Naive thymus-derived CD4-positive, alpha-beta T cell (primary cell): ENCODE measurements around the gene UPB1. TPM values are rescaled to one million over a fixed set of nuclear protein-coding genes. Genes with fewer than 3 reads are reported as not detected.

ENCODE experiments used
- ATAC-seq: fragments of 150-1000 bp; cut with Tn5 transposase; 2 replicates; pipeline ENCODE4 v1.10.0; 2021; ENCODE audit warnings: mild to moderate bottlenecking, moderate library complexity
- CTCF ChIA-PET: fragments of 350-600 bp; sonication (Branson Sonifier 250); formaldehyde crosslinking; loops from one replicate; lab custom pipeline; 2021; ENCODE audit warnings: antibody characterized with exemption; lab: Charles Lee
- POLR2A ChIA-PET: fragments of 350-600 bp; sonication (Branson Sonifier 250); formaldehyde crosslinking; loops from one replicate; lab custom pipeline; 2021; ENCODE audit warnings: antibody characterized with exemption, inconsistent platforms; lab: Charles Lee
- DNase-seq, 9 donors: peaks; one replicate each; pipeline versions ENCODE4 v3.0.0 to v3.0.0-alpha.2; 2020 to 2022; ENCODE audit warnings: mixed read lengths in 1 of 9
- H3K27ac ChIP-seq: one replicate; pipeline ENCODE4 v1.7.0; 2013; ENCODE audit warnings: mild to moderate bottlenecking, low read depth, low read length, moderate library complexity
- H3K27me3 ChIP-seq, 2 donors: one replicate each; pipeline ENCODE4 v1.7.0; 2013; ENCODE audit warnings: low read length in 2 of 2, mild to moderate bottlenecking in 2 of 2, moderate library complexity in 2 of 2; ENCODE audit not compliant: control insufficient read depth in 2 of 2, insufficient read depth in 2 of 2
- H3K36me3 ChIP-seq, 3 experiments: 1 replicate in 2 of 3; 2 replicates in 1 of 3; pipeline ENCODE4 v1.7.0; 2013; ENCODE audit warnings: low read length in 3 of 3, mild to moderate bottlenecking in 3 of 3, moderate library complexity in 1 of 3; ENCODE audit not compliant: insufficient read depth in 3 of 3, control insufficient read depth in 2 of 3
- H3K4me1 ChIP-seq, 2 donors: one replicate each; pipeline ENCODE4 v1.7.0; 2013; ENCODE audit warnings: low read length in 2 of 2, mild to moderate bottlenecking in 2 of 2, moderate library complexity in 1 of 2; ENCODE audit not compliant: control insufficient read depth in 2 of 2, insufficient read depth in 2 of 2
- H3K4me3 ChIP-seq: 2 replicates; pipeline ENCODE4 v1.7.0; 2013; ENCODE audit warnings: mild to moderate bottlenecking, low read length
- H3K9me3 ChIP-seq, 3 experiments: 1 replicate in 2 of 3; 2 replicates in 1 of 3; pipeline ENCODE4 v1.7.0; 2013; ENCODE audit warnings: low read length in 3 of 3; ENCODE audit not compliant: control insufficient read depth in 2 of 3
- H3K27ac Mint-ChIP-seq, 9 donors: one replicate each; pipeline ENCODE4 v1.8.0; 2020 to 2022; ENCODE audit warnings: mixed read lengths in 9 of 9, mild to moderate bottlenecking in 8 of 9, moderate library complexity in 5 of 9, inconsistent platforms in 2 of 9
- H3K27me3 Mint-ChIP-seq, 5 donors: one replicate each; pipeline ENCODE4 v1.8.0; 2021 to 2022; ENCODE audit warnings: mixed read lengths in 5 of 5, mild to moderate bottlenecking in 1 of 5
- H3K36me3 Mint-ChIP-seq, 5 donors: one replicate each; pipeline ENCODE4 v1.8.0; 2020 to 2022; ENCODE audit warnings: mixed read lengths in 5 of 5, mild to moderate bottlenecking in 3 of 5, inconsistent platforms in 1 of 5
- H3K4me1 Mint-ChIP-seq, 7 donors: one replicate each; pipeline ENCODE4 v1.8.0; 2020 to 2022; ENCODE audit warnings: mixed read lengths in 7 of 7, mild to moderate bottlenecking in 3 of 7, inconsistent platforms in 1 of 7
- H3K4me3 Mint-ChIP-seq, 10 donors: one replicate each; pipeline ENCODE4 v1.8.0; 2020 to 2022; ENCODE audit warnings: mild to moderate bottlenecking in 10 of 10, mixed read lengths in 10 of 10, moderate library complexity in 6 of 10, inconsistent platforms in 2 of 10
- H3K9me3 Mint-ChIP-seq, 11 donors: one replicate each; pipeline ENCODE4 v1.8.0; 2020 to 2022; ENCODE audit warnings: mixed read lengths in 11 of 11, mild to moderate bottlenecking in 4 of 11, inconsistent platforms in 1 of 11, moderate library complexity in 1 of 11
- intact Hi-C, 2 donors: fragments of 100-400 bp; cut with micrococcal nuclease; formaldehyde crosslinking; loops; one replicate each; pipeline ENCODE4 v1.15.1; 2023
- polyA plus RNA-seq, 2 donors: library from polyadenylated mRNA; unstranded; fragments of 300-500 nt; fragmentation: Illumina TruSeq; gene quantifications; one replicate each; pipeline ENCODE4 v1.2.3, GENCODE V29; 2021
- total RNA-seq, 6 experiments: library from RNA in 5 of 6; stranded (reverse) in 5 of 6; gene quantifications; 1 replicate in 5 of 6; 2 replicates in 1 of 6; pipeline ENCODE4 v1.2.3 and lab custom pipeline; 2021 to 2026

UPB1 gene
- total and polyA plus RNA-seq, 7 experiments from 2014 or later = 0.14 to 3.4 (median 1.6) TPM

DNA sequence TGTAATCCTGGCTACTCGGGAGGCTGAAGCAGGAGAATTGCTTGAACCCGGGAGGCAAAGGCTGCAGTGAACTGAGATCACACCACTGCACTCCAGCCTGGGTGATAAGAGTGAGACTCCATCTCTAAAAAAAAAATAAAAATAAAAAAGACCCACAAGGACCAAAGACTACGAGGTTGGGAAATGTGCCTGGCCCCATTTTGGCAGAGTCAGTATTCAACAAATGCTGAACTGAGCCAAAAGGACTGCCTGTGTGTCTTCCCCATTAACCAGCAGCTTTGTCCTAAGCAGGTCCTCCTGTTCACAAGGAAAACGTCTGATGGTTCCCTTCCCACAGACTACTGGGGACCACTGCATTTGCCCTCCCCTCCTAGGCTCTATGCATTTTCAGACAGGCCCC, 40.1 kb upstream of the UPB1 start:
- Mint-ChIP-seq H3K36me3 (peaks cover 0 to 6% (median 3%) of the 10 kb centered on the region in 5 donors), H3K27me3 (peaks cover 0 to 3% (median 0%) of the 10 kb centered on the region in 5 donors), H3K27ac (no peak overlapping the region), H3K4me3 (no peak overlapping the region), H3K9me3 (peaks cover 0 to 5% (median 0%) of the 10 kb centered on the region in 11 donors), H3K4me1 (peaks cover 0 to 15% (median 3%) of the 10 kb centered on the region in 7 donors)
- Histone ChIP-seq H3K36me3 (no peaks in the 10 kb centered on the region), H3K9me3 (no peaks in the 10 kb centered on the region), H3K27me3 (no peaks in the 10 kb centered on the region), H3K4me3 (no peak overlapping the region), H3K4me1 (no peaks in the 10 kb centered on the region), H3K27ac (no peak overlapping the region)
- DNase-seq = no peak
- CTCF ChIA-PET = no interaction called here
- no peak for ATAC-seq
- intact Hi-C loops = no loop called here
- POLR2A ChIA-PET = no interaction called here

- Histone ChIP-seq H3K36me3 (no peaks in the 10 kb centered on the region), H3K27ac (no peak overlapping the region), H3K9me3 (no peaks in the 10 kb centered on the region), H3K4me3 (no peak overlapping the region), H3K27me3 (no peaks in the 10 kb centered on the region), H3K4me1 (no peaks in the 10 kb centered on the region)
- ChIA-PET POLR2A (interaction anchor here (0.9 kb wide), 1 partner anchor 9 kb away, joined by 3 read pairs; no protein-coding TSS in a partner anchor), CTCF (interaction anchor here (0.7 to 0.8 kb wide), 3 partner anchors 21 to 603 kb away, joined by 3 read pairs; no protein-coding TSS in a partner anchor)
- ATAC-seq (no peak), DNase-seq (no peak)
- Mint-ChIP-seq H3K27ac (no peak overlapping the region), H3K9me3 (peaks cover 0 to 5% (median 0%) of the 10 kb centered on the region in 11 donors), H3K4me1 (peaks cover 0 to 13% (median 0%) of the 10 kb centered on the region in 7 donors), H3K4me3 (no peak overlapping the region), H3K36me3 (peaks cover 0 to 3% (median 0%) of the 10 kb centered on the region in 5 donors), H3K27me3 (peaks cover 0 to 3% (median 0%) of the 10 kb centered on the region in 5 donors)
- intact Hi-C loops = no loop called here
Measured at GRCh38 chr22:24455751-24456426, 39.2 kb upstream of the UPB1 start.

DNA sequence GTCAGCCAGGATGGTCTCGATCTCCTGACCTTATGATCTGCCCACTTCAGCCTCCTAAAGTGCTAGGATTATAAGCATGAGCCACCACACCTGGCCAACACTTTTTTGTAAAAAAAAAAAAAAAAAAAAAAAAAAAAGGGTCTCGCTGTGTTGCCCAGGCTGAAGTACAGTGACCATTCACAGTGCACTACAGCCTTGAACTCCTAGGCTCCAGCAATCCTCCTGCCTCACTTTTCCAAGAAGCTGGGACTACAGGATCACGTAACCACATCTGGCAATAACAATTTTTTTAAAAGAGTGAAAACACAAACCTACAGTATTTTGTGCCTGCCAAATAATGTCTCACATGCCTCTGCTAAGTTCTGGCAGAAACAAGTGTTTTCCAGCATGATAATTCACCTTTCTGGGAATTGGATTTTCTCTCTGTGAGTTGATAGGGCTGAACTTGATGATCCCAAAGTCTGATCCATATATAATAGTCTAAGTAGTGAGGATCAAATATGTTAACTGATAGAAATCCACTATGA, 37.2 kb upstream of the UPB1 start:
- Histone ChIP-seq H3K4me3 (no peak overlapping the region), H3K27me3 (no peaks in the 10 kb centered on the region), H3K27ac (no peak overlapping the region), H3K36me3 (no peaks in the 10 kb centered on the region), H3K4me1 (no peaks in the 10 kb centered on the region), H3K9me3 (no peaks in the 10 kb centered on the region)
- DNase-seq (no peak), ATAC-seq (no peak)
- CTCF ChIA-PET = no interaction called here
- peaks cover 0 to 12% (median 0%) of the 10 kb centered on the region in 7 donors for H3K4me1 Mint-ChIP-seq
- peaks cover 0 to 3% (median 0%) of the 10 kb centered on the region in 5 donors for H3K27me3 Mint-ChIP-seq
- no peak overlapping the region for H3K4me3 Mint-ChIP-seq
- H3K36me3 Mint-ChIP-seq = peaks cover 0 to 6% (median 0%) of the 10 kb centered on the region in 5 donors
- peaks cover 0 to 1% (median 0%) of the 10 kb centered on the region in 11 donors for H3K9me3 Mint-ChIP-seq
- no peak overlapping the region for H3K27ac Mint-ChIP-seq
- intact Hi-C loops = no loop called here
- POLR2A ChIA-PET = no interaction called here

DNA sequence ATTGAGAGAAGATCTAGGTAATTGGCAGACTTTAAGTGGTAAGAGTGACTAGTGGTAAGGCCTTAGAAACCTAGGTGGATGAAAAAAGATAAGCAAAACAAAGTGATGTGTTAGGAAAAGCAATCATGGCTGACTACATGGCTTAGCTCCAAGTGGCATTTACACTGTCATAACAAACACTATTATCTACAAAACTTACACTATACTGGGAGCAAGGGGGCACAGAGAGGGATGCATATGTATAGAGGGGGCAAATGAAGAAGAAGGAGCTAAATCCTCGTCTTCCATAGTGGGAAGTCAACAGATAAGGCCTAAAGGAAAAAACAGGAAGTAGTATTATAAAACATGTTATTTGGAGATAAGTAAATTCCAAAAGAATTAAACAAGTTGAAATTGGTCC, 35.2 kb upstream of the UPB1 start:
- H3K9me3 ChIP-seq = no peaks in the 10 kb centered on the region
- H3K36me3 ChIP-seq = no peaks in the 10 kb centered on the region
- peak overlapping the region in 2 of 9 donors; percentile 28 to 72 for H3K27ac Mint-ChIP-seq
- no peak overlapping the region for H3K4me3 Mint-ChIP-seq
- H3K4me1 ChIP-seq = no peaks in the 10 kb centered on the region
- no peaks in the 10 kb centered on the region for H3K27me3 Mint-ChIP-seq
- H3K36me3 Mint-ChIP-seq = peaks cover 0 to 6% (median 0%) of the 10 kb centered on the region in 5 donors
- peaks cover 0 to 12% (median 0%) of the 10 kb centered on the region in 7 donors for H3K4me1 Mint-ChIP-seq
- intact Hi-C loops = loop anchor here in 1 of 2 donors (5.0 kb wide), 1 partner anchor 33 kb away; the partner anchor contains the start of gene ADORA2A
- H3K27ac ChIP-seq = no peak overlapping the region
- H3K27me3 ChIP-seq = no peaks in the 10 kb centered on the region
- ATAC-seq = no peak
- no peak for DNase-seq
- H3K9me3 Mint-ChIP-seq = peaks cover 0 to 3% (median 0%) of the 10 kb centered on the region in 11 donors
- H3K4me3 ChIP-seq = no peak overlapping the region
- ChIA-PET POLR2A (no interaction called here), CTCF (no interaction called here)

DNA sequence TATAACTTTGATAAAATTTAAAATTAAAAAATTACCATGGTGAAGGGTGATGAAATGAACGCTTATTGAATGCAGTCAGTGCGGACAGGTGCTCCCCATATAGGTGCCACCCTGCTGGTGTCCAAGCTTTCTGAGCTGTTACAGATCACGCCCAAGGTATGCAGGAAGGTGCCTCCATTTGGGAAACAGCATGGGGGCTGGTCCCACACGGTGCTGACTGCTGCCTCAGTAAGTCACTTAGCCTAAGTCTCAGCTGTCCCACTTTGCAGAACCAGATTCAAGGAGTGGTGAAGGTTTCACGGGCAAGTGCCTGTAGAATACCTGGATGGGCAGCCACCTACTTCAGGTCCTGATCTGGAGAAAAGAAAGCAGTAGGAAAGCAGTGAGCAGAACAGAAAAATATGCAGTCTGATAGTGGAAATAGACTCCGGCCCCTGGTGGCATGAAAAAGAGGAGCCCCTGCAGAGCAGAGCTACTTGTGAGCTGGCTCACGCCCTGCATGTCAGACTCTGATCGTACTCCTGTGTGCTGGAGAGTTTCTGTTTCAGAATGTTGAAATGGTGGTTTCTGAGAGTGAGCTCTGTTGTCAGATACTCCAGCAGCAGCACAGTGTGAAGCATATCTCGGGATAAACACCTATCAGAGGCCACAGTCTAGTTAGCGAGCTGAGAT, 34.6 kb upstream of the UPB1 start:
- Histone ChIP-seq H3K36me3 (no peaks in the 10 kb centered on the region), H3K27me3 (no peaks in the 10 kb centered on the region), H3K4me1 (no peaks in the 10 kb centered on the region), H3K9me3 (no peaks in the 10 kb centered on the region), H3K27ac (no peak overlapping the region), H3K4me3 (no peak overlapping the region)
- Mint-ChIP-seq H3K4me3 (peak overlapping the region in 1 of 10 donors; percentile 8), H3K36me3 (peaks cover 0 to 6% (median 0%) of the 10 kb centered on the region in 5 donors), H3K27me3 (no peaks in the 10 kb centered on the region), H3K4me1 (peaks cover 0 to 15% (median 0%) of the 10 kb centered on the region in 7 donors), H3K9me3 (peaks cover 0 to 3% (median 0%) of the 10 kb centered on the region in 11 donors), H3K27ac (peak overlapping the region in 2 of 9 donors; percentile 63 to 67)
- POLR2A ChIA-PET = interaction anchor here (1.5 kb wide), 1 partner anchor 32 kb away, joined by 4 read pairs; the partner anchor contains the start of gene ADORA2A
- CTCF ChIA-PET = no interaction called here
- intact Hi-C loops = loop anchor here in 1 of 2 donors (5.0 kb wide), 1 partner anchor 33 kb away; the partner anchor contains the start of gene ADORA2A
- DNase-seq = no peak
- no peak for ATAC-seq

DNA sequence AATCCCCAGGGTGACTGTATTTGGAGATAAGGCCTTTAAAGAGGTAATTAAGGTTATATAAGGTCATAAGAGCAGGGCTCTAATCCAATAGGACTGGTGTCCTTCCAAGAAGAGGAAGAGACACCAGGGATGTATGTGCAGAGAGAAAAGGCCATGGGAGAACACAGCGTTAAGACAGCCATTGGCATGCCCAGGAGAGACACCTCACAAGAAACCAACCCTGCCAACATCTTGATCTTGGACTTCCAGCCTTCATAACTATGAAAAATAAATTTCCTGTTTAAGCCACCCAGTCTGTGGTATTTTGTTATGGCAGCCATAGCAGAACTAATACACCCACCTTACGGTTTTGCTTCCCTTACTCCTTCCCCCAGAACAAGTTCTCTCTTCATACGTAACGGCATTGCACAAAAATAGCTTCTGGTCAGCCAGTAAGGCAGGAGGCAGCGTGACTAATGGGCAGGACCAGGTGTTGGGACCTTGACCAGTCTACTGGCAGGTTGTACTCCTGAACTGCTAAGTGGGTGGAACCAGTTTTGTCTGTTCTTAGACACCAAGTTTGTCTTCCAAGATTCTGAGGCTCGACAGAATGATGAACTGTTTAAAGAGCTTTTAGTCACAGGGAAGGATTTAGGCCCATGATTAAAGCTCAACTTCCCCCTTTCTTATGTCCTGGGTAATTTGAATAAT, 31.9 kb upstream of the UPB1 start:
- no peaks in the 10 kb centered on the region for H3K27me3 ChIP-seq

More for the DNA sequence above, 31.9 kb upstream of the UPB1 start:
- Mint-ChIP-seq H3K36me3 (peaks cover 0 to 5% (median 0%) of the 10 kb centered on the region in 5 donors), H3K4me1 (peaks cover 0 to 22% (median 5%) of the 10 kb centered on the region in 7 donors), H3K9me3 (peaks cover 0 to 3% (median 0%) of the 10 kb centered on the region in 11 donors), H3K27me3 (no peaks in the 10 kb centered on the region), H3K4me3 (no peak overlapping the region), H3K27ac (no peak overlapping the region)
- Histone ChIP-seq H3K9me3 (no peaks in the 10 kb centered on the region), H3K27ac (no peak overlapping the region), H3K36me3 (no peaks in the 10 kb centered on the region), H3K4me1 (no peaks in the 10 kb centered on the region), H3K4me3 (no peak overlapping the region)
- CTCF ChIA-PET = no interaction called here
- POLR2A ChIA-PET = no interaction called here
- intact Hi-C loops = loop anchor here in 1 of 2 donors (5.0 kb wide), 1 partner anchor 36 kb away; the partner anchor contains the start of gene ADORA2A
- ATAC-seq (peak; percentile 26), DNase-seq (no peak)
